HepG2 (cell line): ENCODE data around the gene TGM1. TPM values are rescaled to one million over a fixed set of nuclear protein-coding genes. Genes with fewer than 3 reads are reported as not detected.

Experiments used
- ATAC-seq: fragments of 200-7000 bp; cut with Tn5 transposase; 3 replicates; pipeline ENCODE4 v1.9.1; 2020; ENCODE audit warnings: mild to moderate bottlenecking, moderate library complexity
- BruUV-seq: library from RNA; stranded (reverse); fragments of 400-500 nt; replicated peaks from 2 replicates; lab custom pipeline; 2021; lab: Mats Ljungman, UMichigan
- CTCF ChIA-PET: fragments of 300-600 bp; formaldehyde crosslinking; extraction: SDS; loops from one replicate; lab custom pipeline; 2021; ENCODE audit warnings: low total read pairs, inconsistent platforms, low intra/inter-chr PET ratio; lab: Yijun Ruan, JAX
- POLR2A ChIA-PET: fragments of 350-600 bp; sonication (Branson Sonifier 250); formaldehyde crosslinking; loops from one replicate; lab custom pipeline; 2020; ENCODE audit warnings: antibody characterized with exemption, inconsistent platforms; lab: Yijun Ruan, JAX
- DNase-seq: peaks from one replicate; pipeline ENCODE4 v3.0.0-alpha.2; 2015; ENCODE audit warnings: low spot score
- FAIRE-seq: peaks from 3 replicates; lab custom pipeline; 2011; peaks lifted over from hg19 to GRCh38; lab: Jason Lieb, UNC
- H2AFZ ChIP-seq: one replicate; pipeline ENCODE4 v1.6.1; 2011; ENCODE audit warnings: low read length, inconsistent platforms
- H3K27ac ChIP-seq: fragments of 300-600 bp; 3 replicates; pipeline ENCODE4 v1.8.0; 2011; ENCODE audit warnings: mixed run types, mild to moderate bottlenecking, mixed read lengths, low read length, inconsistent platforms; ENCODE audit not compliant: insufficient read depth; ENCODE audit errors: extremely low read length
- H3K27me3 ChIP-seq, 2 experiments: fragments of 200-600 bp in 1 of 2; 2 replicates in 1 of 2; 3 replicates in 1 of 2; pipeline versions ENCODE4 v1.6.0 to v1.8.0; 2011; ENCODE audit warnings: low read length in 2 of 2, mild to moderate bottlenecking in 2 of 2, moderate library complexity in 2 of 2, inconsistent platforms in 1 of 2; ENCODE audit not compliant: insufficient read depth in 2 of 2, control insufficient read depth in 1 of 2
- H3K36me3 ChIP-seq, 2 experiments: fragments of 200-600 bp in 1 of 2; replicated peaks in 1 of 2; 2 replicates in 1 of 2; 3 replicates in 1 of 2; pipeline versions ENCODE4 v1.5.1 to v1.8.0; 2011; ENCODE audit warnings: low read length in 2 of 2, inconsistent platforms in 1 of 2; ENCODE audit not compliant: insufficient read depth in 2 of 2, control insufficient read depth in 1 of 2
- H3K4me1 ChIP-seq: 2 replicates; pipeline ENCODE4 v1.5.1; 2012; ENCODE audit warnings: low read length, inconsistent platforms; ENCODE audit not compliant: insufficient read depth
- H3K4me2 ChIP-seq: 2 replicates; pipeline ENCODE4 v1.6.0; 2011; ENCODE audit warnings: low read depth, low read length, inconsistent platforms
- H3K4me3 ChIP-seq, 3 experiments: fragments of 200-600 bp in 1 of 3; sonication (generic), shearing (Covaris generic) in 1 of 3; replicated peaks in 1 of 3; 2 replicates each; pipeline ENCODE4 v1.5.1; 2011 to 2016; ENCODE audit warnings: low read length in 3 of 3, inconsistent platforms in 2 of 3, low read depth in 2 of 3, mild to moderate bottlenecking in 2 of 3, control low read depth in 1 of 3, mixed read lengths in 1 of 3; ENCODE audit not compliant: insufficient read depth in 1 of 3
- H3K79me2 ChIP-seq: one replicate; pipeline ENCODE4 v1.6.1; 2011; ENCODE audit warnings: low read length, inconsistent platforms; ENCODE audit not compliant: insufficient read depth
- H3K9ac ChIP-seq: 2 replicates; pipeline ENCODE4 v1.6.0; 2011; ENCODE audit warnings: mild to moderate bottlenecking, low read depth, low read length, inconsistent platforms; ENCODE audit not compliant: insufficient read depth
- H3K9me3 ChIP-seq: 2 replicates; pipeline ENCODE4 v1.5.1; 2012; ENCODE audit warnings: mild to moderate bottlenecking, low read length
- H4K20me1 ChIP-seq: 2 replicates; pipeline ENCODE4 v1.6.0; 2011; ENCODE audit warnings: inconsistent platforms, mild to moderate bottlenecking, low read length, moderate library complexity; ENCODE audit not compliant: insufficient read depth
- ARID5B ChIP-seq: IDR thresholded peaks from 2 replicates; pipeline ENCODE4 v1.4.0; 2020; ENCODE audit warnings: mild to moderate bottlenecking, missing genetic modification reagents
- CBX5 ChIP-seq: sonication (generic); formaldehyde crosslinking; IDR thresholded peaks from 2 replicates; pipeline ENCODE4 v1.4.0; 2020; ENCODE audit warnings: missing genetic modification reagents, borderline replicate concordance
- CREM ChIP-seq, 2 experiments: sonication (generic) in 1 of 2; formaldehyde crosslinking in 1 of 2; IDR thresholded peaks; 2 replicates each; pipeline versions ENCODE4 v1.4.0 to v1.6.1; 2016 to 2020; ENCODE audit warnings: antibody characterized with exemption in 1 of 2, mild to moderate bottlenecking in 1 of 2, missing genetic modification reagents in 1 of 2
- GTF3A ChIP-seq: sonication (generic); formaldehyde crosslinking; conservative IDR thresholded peaks from 2 replicates; pipeline ENCODE4 v1.4.0; 2020; ENCODE audit warnings: mild to moderate bottlenecking, missing genetic modification reagents
- JARID2 ChIP-seq: sonication (generic); formaldehyde crosslinking; IDR thresholded peaks from 2 replicates; pipeline ENCODE4 v1.8.1; 2023; ENCODE audit warnings: missing genetic modification reagents, inconsistent platforms; ENCODE audit not compliant: insufficient replicate concordance
- KDM6A ChIP-seq: IDR thresholded peaks from 2 replicates; pipeline ENCODE4 v1.6.1; 2016; ENCODE audit warnings: low read depth
- MIXL1 ChIP-seq: IDR thresholded peaks from 2 replicates; pipeline ENCODE4 v1.6.1; 2016
- MYC ChIP-seq: sonication (generic); formaldehyde crosslinking; IDR thresholded peaks from 2 replicates; pipeline ENCODE4 v1.9.0; 2021; ENCODE audit warnings: missing genetic modification reagents, borderline replicate concordance
- NKX3-1 ChIP-seq: sonication (generic); formaldehyde crosslinking; IDR thresholded peaks from 2 replicates; pipeline ENCODE4 v1.5.0; 2020; ENCODE audit warnings: missing genetic modification reagents
- PAWR ChIP-seq: sonication (generic); formaldehyde crosslinking; IDR thresholded peaks from 2 replicates; pipeline ENCODE4 v1.4.0; 2020; ENCODE audit warnings: missing genetic modification reagents, mild to moderate bottlenecking, borderline replicate concordance
- PHF8 ChIP-seq: sonication (generic); formaldehyde crosslinking; IDR thresholded peaks from 2 replicates; pipeline ENCODE4 v1.5.0; 2020; ENCODE audit warnings: missing genetic modification reagents
- REL ChIP-seq: sonication (generic); formaldehyde crosslinking; conservative IDR thresholded peaks from 2 replicates; pipeline ENCODE4 v1.8.0; 2022; ENCODE audit warnings: mild to moderate bottlenecking, missing genetic modification reagents, moderate library complexity
- TFDP1 ChIP-seq: IDR thresholded peaks from 2 replicates; pipeline ENCODE4 v1.6.1; 2016; ENCODE audit warnings: missing compliant biosample characterization, missing genetic modification reagents, borderline replicate concordance
- TGIF2 ChIP-seq: IDR thresholded peaks from 2 replicates; pipeline ENCODE4 v1.6.1; 2016; ENCODE audit warnings: control low read depth, missing compliant biosample characterization
- ZBTB7A ChIP-seq: sonication (generic); formaldehyde crosslinking; IDR thresholded peaks from 2 replicates; pipeline ENCODE4 v1.8.0; 2022; ENCODE audit warnings: mild to moderate bottlenecking, missing genetic modification reagents
- ZNF263 ChIP-seq: sonication (generic); formaldehyde crosslinking; IDR thresholded peaks from 2 replicates; pipeline ENCODE4 v1.4.0; 2020; ENCODE audit warnings: missing genetic modification reagents
- ZNF703 ChIP-seq: sonication (generic); formaldehyde crosslinking; IDR thresholded peaks from 2 replicates; pipeline ENCODE4 v1.5.1; 2020; ENCODE audit warnings: missing genetic modification reagents, mild to moderate bottlenecking, moderate library complexity, borderline replicate concordance
- ZNF768 ChIP-seq: sonication (generic); formaldehyde crosslinking; IDR thresholded peaks from 2 replicates; pipeline ENCODE4 v1.4.0; 2020; ENCODE audit warnings: missing genetic modification reagents
- whole genome bisulfite sequencing: methylation state at CpG from one replicate; pipeline ENCODE4 v1.1.6; 2017; ENCODE audit warnings: low lambda C conversion rate; 5-methylcytosine and 5-hydroxymethylcytosine counted together
- in situ Hi-C: cut with HindIII; loops from 2 replicates; pipeline ENCODE4 v1.10.0; 2017; ENCODE audit warnings: low pct_unique_long_range_greater_than_20kb; ENCODE audit not compliant: extremely low pct_ligation_motif_present
- intact Hi-C: fragments of 100-400 bp; cut with micrococcal nuclease; formaldehyde crosslinking; loops from one replicate; pipeline ENCODE4 v1.10.0; 2022; ENCODE audit not compliant: unreplicated experiment
- polyA plus RNA-seq, 8 experiments: library from polyadenylated mRNA; depleted of rRNA in 3 of 8; stranded (reverse) in 7 of 8; unstranded in 1 of 8; fragments of >200 nt; fragmentation: Illumina TruSeq in 4 of 8; extraction: Trizol in 4 of 8; gene quantifications; 2 replicates each; pipeline versions ENCODE4 v1.2.1 to v1.2.3, GENCODE V29; 2011 to 2016; ENCODE audit warnings: low read depth in 4 of 8, missing spikeins in 1 of 8, mixed read lengths in 1 of 8; ENCODE audit not compliant: insufficient read depth in 1 of 8
- total RNA-seq, 5 experiments: library from RNA; depleted of rRNA; stranded (reverse); fragments of >200 nt; fragmentation: Illumina TruSeq; extraction: Trizol; gene quantifications; 2 replicates each; pipeline ENCODE4 v1.2.3, GENCODE V29; 2016; ENCODE audit warnings: low read depth in 1 of 5

Gene TGM1
- total and polyA plus RNA-seq, 2 of the 13 experiments (the other 11 are each of a cell fraction or from before 2014, with no cell fraction given) = 3.2 to 10.6 TPM

GRCh38 chr14:24256960-24257359, 6.0 kb downstream of the TGM1 start:
- intact Hi-C loops = no loop called here
- no peak for DNase-seq
- no peak overlapping the region for H3K4me3 ChIP-seq
- no peaks in the 10 kb centered on the region for H4K20me1 ChIP-seq
- H3K9me3 ChIP-seq = no peaks in the 10 kb centered on the region
- CTCF ChIA-PET = no interaction called here
- FAIRE-seq = no peak
- 86% methylated on average over 4 of the region's 4 CpGs for WGBS
- no peak for ATAC-seq
- BruUV-seq = no TSS peak
- H3K27ac ChIP-seq = no peak overlapping the region
- no peak overlapping the region; the same call in 1 of the 2 replicates for H3K9ac ChIP-seq
- no peak overlapping the region for H3K4me2 ChIP-seq
- TF ChIP-seq PAWR (CRISPR knock-in tag) (no peak), CREM (IDR thresholded peaks at IDR 0.05) (no peak), CREM (CRISPR knock-in tag; IDR thresholded peaks at IDR 0.05) (0 out of 2 replicates have a peak, but pooled peaks have one; percentile 7), KDM6A (CRISPR knock-in tag) (0 out of 2 replicates have a peak, but pooled peaks have one; percentile 14), TGIF2 (CRISPR knock-in tag) (no peak), MIXL1 (CRISPR knock-in tag) (no peak), ZNF768 (peak; percentile 28; the same call in 1 of the 2 replicates), ZNF263 (peak; percentile 86), NKX3-1 (CRISPR knock-in tag) (no peak), CBX5 (CRISPR knock-in tag) (0 out of 2 replicates have a peak, but pooled peaks have one; percentile 24), REL (CRISPR knock-in tag) (0 out of 2 replicates have a peak, but pooled peaks have one; percentile 37), TFDP1 (CRISPR knock-in tag) (0 out of 2 replicates have a peak, but pooled peaks have one; percentile 19), MYC (0 out of 2 replicates have a peak, but pooled peaks have one; percentile 21), JARID2 (CRISPR knock-in tag) (peak; percentile 33), ZNF703 (0 out of 2 replicates have a peak, but pooled peaks have one; percentile 30), PHF8 (CRISPR knock-in tag) (0 out of 2 replicates have a peak, but pooled peaks have one; percentile 17), ARID5B (no peak), GTF3A (no peak), ZBTB7A (CRISPR knock-in tag) (0 out of 2 replicates have a peak, but pooled peaks have one; percentile 26)
- no peaks in the 10 kb centered on the region for H3K27me3 ChIP-seq
- peaks cover 47% of the 10 kb centered on the region for H3K4me1 ChIP-seq
- H3K36me3 ChIP-seq = peaks cover 0 to 1% of the 10 kb centered on the region in 2 experiments; a peak in 1 of 5 replicates
- no peaks in the 10 kb centered on the region for H3K79me2 ChIP-seq
- POLR2A ChIA-PET = interaction anchor here (1.1 to 13.2 kb wide), 8 partner anchors 8 to 51 kb away, joined by 3 to 254 read pairs (median 4); partner anchors contain the start of genes CIDEB, DHRS1, MDP1 and NOP9
- in situ Hi-C loops = no loop called here
- no peak overlapping the region for H2AFZ ChIP-seq
